PC-3 (cell line): ENCODE data around the gene ANKS4B. TPM values are rescaled to one million over a fixed set of nuclear protein-coding genes. Genes with fewer than 3 reads are reported as not detected.

Source experiments
- ATAC-seq: fragments of 200-7000 bp; cut with Tn5 transposase; 2 replicates; pipeline ENCODE4 v1.9.1; 2020; ENCODE audit warnings: mild to moderate bottlenecking, moderate library complexity
- BruUV-seq: library from RNA; stranded (reverse); fragments of 400-500 nt; replicated peaks from 2 replicates; lab custom pipeline; 2021; lab: Mats Ljungman, UMichigan
- CTCF ChIA-PET: fragments of 300-600 bp; sonication (Branson Sonifier 250); formaldehyde crosslinking; loops from one replicate; lab custom pipeline; 2022; ENCODE audit warnings: antibody characterized with exemption; lab: Charles Lee
- POLR2A ChIA-PET: fragments of 300-600 bp; sonication (Branson Sonifier 250); formaldehyde crosslinking; loops from one replicate; lab custom pipeline; 2022; ENCODE audit warnings: antibody characterized with exemption; ENCODE audit not compliant: unreplicated experiment; lab: Charles Lee
- DNase-seq: peaks from one replicate; pipeline ENCODE4 v3.0.0-alpha.2; 2015
- H2AFZ ChIP-seq: fragments of 300-600 bp; sonication (generic); 2 replicates; pipeline ENCODE4 v1.6.0; 2016; ENCODE audit warnings: antibody characterized with exemption, low read length
- H3F3A ChIP-seq: fragments of 300-600 bp; sonication (generic); one replicate; pipeline ENCODE4 v1.6.0; 2017; ENCODE audit warnings: antibody characterized with exemption, low read length, control low read depth, mild to moderate bottlenecking; ENCODE audit not compliant: unreplicated experiment
- H3K27ac ChIP-seq: fragments of 300-600 bp; sonication (generic); 2 replicates; pipeline ENCODE4 v1.5.1; 2016; ENCODE audit warnings: mild to moderate bottlenecking, low read length
- H3K27me3 ChIP-seq: fragments of 300-600 bp; sonication (generic); 2 replicates; pipeline ENCODE4 v1.6.1; 2016; ENCODE audit warnings: low read length, mixed read lengths
- H3K36me3 ChIP-seq: fragments of 300-600 bp; sonication (generic); 2 replicates; pipeline ENCODE4 v1.6.1; 2016; ENCODE audit warnings: low read depth, mixed run types, low read length, mixed read lengths
- H3K4me1 ChIP-seq: fragments of 300-600 bp; sonication (generic); 2 replicates; pipeline ENCODE4 v1.5.1; 2016; ENCODE audit warnings: low read length; ENCODE audit not compliant: insufficient read depth
- H3K4me2 ChIP-seq: fragments of 300-600 bp; sonication (generic); 2 replicates; pipeline ENCODE4 v1.6.0; 2016; ENCODE audit warnings: low read length
- H3K4me3 ChIP-seq: fragments of 300-600 bp; sonication (generic); 2 replicates; pipeline ENCODE4 v1.5.1; 2016; ENCODE audit warnings: mild to moderate bottlenecking, low read length, mixed read lengths
- H3K79me2 ChIP-seq: fragments of 300-600 bp; sonication (generic); 2 replicates; pipeline ENCODE4 v1.6.1; 2017; ENCODE audit warnings: low read length, mixed read lengths
- H3K9ac ChIP-seq: fragments of 300-600 bp; sonication (generic); 2 replicates; pipeline ENCODE4 v1.6.0; 2016; ENCODE audit warnings: mild to moderate bottlenecking, low read length
- H3K9me2 ChIP-seq: fragments of 300-600 bp; sonication (generic); replicated peaks from 2 replicates; pipeline ENCODE4 v1.6.1; 2016; ENCODE audit warnings: mixed run types, low read length, mixed read lengths
- H3K9me3 ChIP-seq: fragments of 300-600 bp; sonication (generic); 2 replicates; pipeline ENCODE4 v1.6.1; 2016; ENCODE audit warnings: low read length, mixed read lengths
- H4K20me1 ChIP-seq: fragments of 300-600 bp; sonication (generic); 2 replicates; pipeline ENCODE4 v1.6.1; 2016; ENCODE audit warnings: low read length, mixed read lengths
- CTCF ChIP-seq: fragments of 300-600 bp; sonication (generic); conservative IDR thresholded peaks from 2 replicates; pipeline ENCODE4 v1.5.1; 2017; ENCODE audit warnings: antibody characterized with exemption, low read depth, mild to moderate bottlenecking, low read length
- EZH2 ChIP-seq: fragments of 300-600 bp; sonication (generic); IDR thresholded peaks from one replicate; pipeline ENCODE4 v1.6.1; 2017; ENCODE audit warnings: antibody characterized with exemption, mild to moderate bottlenecking, low read length; ENCODE audit not compliant: unreplicated experiment
- EZH2phosphoT487 ChIP-seq: fragments of 300-600 bp; sonication (generic); IDR thresholded peaks from 2 replicates; pipeline ENCODE4 v1.6.1; 2018; ENCODE audit warnings: mild to moderate bottlenecking, antibody characterized with exemption, low read length, borderline replicate concordance
- intact Hi-C: fragments of 100-400 bp; cut with micrococcal nuclease; formaldehyde crosslinking; loops from 2 replicates; pipeline ENCODE4 v1.9.0; 2023
- total RNA-seq: library from RNA; depleted of rRNA; stranded (reverse); fragments of >200 nt; gene quantifications from 2 replicates; pipeline ENCODE4 v1.2.3, GENCODE V29; 2014

ANKS4B gene
- total RNA-seq, 1 experiment from 2014 or later, result not detected

DNA sequence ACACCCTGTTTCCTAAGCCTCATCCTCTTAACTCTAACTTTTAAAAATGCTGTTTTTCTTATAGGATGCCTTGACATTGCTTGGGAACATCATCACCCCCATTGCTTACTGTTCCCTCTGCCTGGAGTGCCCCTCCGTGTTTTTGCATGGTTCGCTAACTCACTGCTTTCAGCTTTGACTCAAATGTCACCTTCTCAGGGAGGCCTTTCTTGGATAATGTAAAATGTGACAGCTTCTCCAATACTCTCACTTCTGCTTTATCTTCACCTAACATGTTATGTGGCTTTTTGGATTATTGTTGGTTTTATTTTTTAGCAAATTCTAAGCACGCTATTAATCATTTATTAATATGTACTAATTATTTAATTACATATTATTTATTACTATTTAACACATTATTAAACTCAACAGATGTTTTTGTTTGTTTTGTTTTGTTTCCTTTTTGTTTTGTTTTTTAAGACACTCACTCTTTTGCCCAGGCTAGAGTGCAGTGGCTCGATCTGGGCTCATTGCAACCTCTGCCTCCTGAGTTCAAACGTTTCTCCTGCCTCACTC lies 40.8 kb downstream of the ANKS4B start:
- Histone ChIP-seq H3K36me3 (no peaks in the 10 kb centered on the region), H3K9me3 (no peaks in the 10 kb centered on the region), H3K9me2 (no peaks in the 10 kb centered on the region), H3K4me3 (no peak overlapping the region), H3F3A (no peaks in the 10 kb centered on the region), H3K27ac (no peak overlapping the region), H3K9ac (no peak overlapping the region), H2AFZ (no peak overlapping the region), H3K4me1 (no peaks in the 10 kb centered on the region), H3K4me2 (no peak overlapping the region), H4K20me1 (no peaks in the 10 kb centered on the region), H3K27me3 (peaks cover 34% of the 10 kb centered on the region), H3K79me2 (no peaks in the 10 kb centered on the region)
- BruUV-seq, result no TSS peak
- ChIA-PET POLR2A (no interaction called here), CTCF (no interaction called here)
- no peak for ATAC-seq
- intact Hi-C loops, result no loop called here
- no peak for TF ChIP-seq EZH2
- no peak for TF ChIP-seq CTCF
- TF ChIP-seq EZH2phosphoT487, result no peak
- DNase-seq, result no peak

GRCh38 chr16:21275529-21275928 lies 42.0 kb downstream of the ANKS4B start:
- Histone ChIP-seq H3K4me3 (no peak overlapping the region), H3K9me2 (no peaks in the 10 kb centered on the region), H3K27ac (no peak overlapping the region), H3F3A (no peaks in the 10 kb centered on the region), H3K4me2 (no peak overlapping the region), H3K9ac (no peak overlapping the region), H3K27me3 (peaks cover 39% of the 10 kb centered on the region), H3K4me1 (no peaks in the 10 kb centered on the region), H3K9me3 (no peaks in the 10 kb centered on the region), H3K36me3 (no peaks in the 10 kb centered on the region), H4K20me1 (no peaks in the 10 kb centered on the region), H3K79me2 (no peaks in the 10 kb centered on the region), H2AFZ (no peak overlapping the region)
- ChIA-PET CTCF (interaction anchor here (0.6 kb wide), 1 partner anchor 120 kb away, joined by 6 read pairs; no protein-coding TSS in a partner anchor), POLR2A (no interaction called here)
- intact Hi-C loops, result loop anchor here (5.0 kb wide), 1 partner anchor 88 kb away; no protein-coding TSS in a partner anchor
- ATAC-seq, result no peak
- no TSS peak for BruUV-seq
- DNase-seq, result no peak
- TF ChIP-seq CTCF (no peak), EZH2phosphoT487 (no peak), EZH2 (no peak)

GRCh38 chr16:21276090-21276489 lies 42.6 kb downstream of the ANKS4B start:
- H3K27ac ChIP-seq, result no peak overlapping the region
- ATAC-seq (no peak), DNase-seq (no peak)
- H3K9me2 ChIP-seq, result no peaks in the 10 kb centered on the region
- no TSS peak for BruUV-seq
- ChIA-PET CTCF (no interaction called here), POLR2A (no interaction called here)
- H3K9me3 ChIP-seq, result no peaks in the 10 kb centered on the region
- no peaks in the 10 kb centered on the region for H3K79me2 ChIP-seq
- no peak overlapping the region for H3K4me3 ChIP-seq
- H2AFZ ChIP-seq, result no peak overlapping the region
- H3F3A ChIP-seq, result no peaks in the 10 kb centered on the region
- peaks cover 39% of the 10 kb centered on the region for H3K27me3 ChIP-seq
- no peak overlapping the region for H3K4me2 ChIP-seq
- H3K4me1 ChIP-seq, result no peaks in the 10 kb centered on the region
- no peaks in the 10 kb centered on the region for H4K20me1 ChIP-seq
- no peak overlapping the region for H3K9ac ChIP-seq
- TF ChIP-seq EZH2, result no peak
- no peak for TF ChIP-seq CTCF
- TF ChIP-seq EZH2phosphoT487, result no peak
- H3K36me3 ChIP-seq, result no peaks in the 10 kb centered on the region
- intact Hi-C loops, result loop anchor here (5.0 kb wide), 1 partner anchor 89 kb away; no protein-coding TSS in a partner anchor
